Neural cell (in vitro differentiated cells): ENCODE measurements around the gene NFX1. TPM values are rescaled to one million over a fixed set of nuclear protein-coding genes. Genes with fewer than 3 reads are reported as not detected.

Experiments
- H2AFZ ChIP-seq: fragments of 200-600, 300-800 bp; sonication (generic), shearing (Covaris generic); 2 replicates; pipeline ENCODE4 v1.6.0; 2014; ENCODE audit warnings: low read depth, mild to moderate bottlenecking, antibody characterized with exemption, low read length, moderate library complexity
- H3F3A ChIP-seq: fragments of 200-600 bp; shearing (Covaris generic); 2 replicates; pipeline ENCODE4 v1.6.1; 2016; ENCODE audit warnings: mild to moderate bottlenecking, moderate library complexity, mixed read lengths, antibody characterized with exemption, low read length; ENCODE audit not compliant: insufficient read depth, poor library complexity, severe bottlenecking
- H3K27ac ChIP-seq: fragments of 200-600, 300-800 bp; sonication (generic), shearing (Covaris generic); 2 replicates; pipeline ENCODE4 v1.5.1; 2014; ENCODE audit warnings: mild to moderate bottlenecking, low read length, moderate library complexity
- H3K27me3 ChIP-seq: fragments of 300-800, 200-600 bp; sonication (generic), shearing (Covaris generic); 2 replicates; pipeline ENCODE4 v1.6.0; 2014; ENCODE audit warnings: mild to moderate bottlenecking, low read depth, low read length, moderate library complexity; ENCODE audit not compliant: insufficient read depth
- H3K36me3 ChIP-seq: fragments of 300-800, 200-600 bp; sonication (generic), shearing (Covaris generic); 2 replicates; pipeline ENCODE4 v1.5.1; 2014; ENCODE audit warnings: mild to moderate bottlenecking, antibody characterized with exemption, low read length, moderate library complexity; ENCODE audit not compliant: insufficient read depth
- H3K4me2 ChIP-seq: fragments of 300-800, 200-600 bp; sonication (generic), shearing (Covaris generic); 2 replicates; pipeline ENCODE4 v1.6.0; 2014; ENCODE audit warnings: mild to moderate bottlenecking, low read length
- H3K4me3 ChIP-seq: fragments of 300-800, 200-600 bp; sonication (generic), shearing (Covaris generic); 2 replicates; pipeline ENCODE4 v1.5.1; 2014; ENCODE audit warnings: mild to moderate bottlenecking, low read length, moderate library complexity
- H3K79me2 ChIP-seq: fragments of 200-600 bp; shearing (Covaris generic); replicated peaks from 2 replicates; pipeline ENCODE4 v1.6.0; 2014; ENCODE audit warnings: mild to moderate bottlenecking, low read length, moderate library complexity; ENCODE audit not compliant: insufficient read depth
- H3K9ac ChIP-seq: fragments of 300-800, 200-600 bp; sonication (generic), shearing (Covaris generic); 2 replicates; pipeline ENCODE4 v1.6.1; 2016; ENCODE audit warnings: mild to moderate bottlenecking, low read length, mixed read lengths
- H3K9me2 ChIP-seq: fragments of 200-600 bp; shearing (Covaris generic); 2 replicates; pipeline ENCODE4 v1.6.1; 2016; ENCODE audit warnings: mild to moderate bottlenecking, low read length, mixed read lengths; ENCODE audit not compliant: insufficient read depth
- H3K9me3 ChIP-seq: fragments of 200-600, 300-800 bp; sonication (generic), shearing (Covaris generic); 2 replicates; pipeline ENCODE4 v1.6.1; 2016; ENCODE audit warnings: mild to moderate bottlenecking, mixed run types, low read length, moderate library complexity, mixed read lengths
- H4K20me1 ChIP-seq: fragments of 200-600 bp; shearing (Covaris generic); 2 replicates; pipeline ENCODE4 v1.6.1; 2016; ENCODE audit warnings: mild to moderate bottlenecking, mixed run types; ENCODE audit not compliant: insufficient read depth
- CTCF ChIP-seq: fragments of 450-650 bp; IDR thresholded peaks from 2 replicates; pipeline ENCODE4 v1.5.1; 2014; ENCODE audit warnings: antibody characterized with exemption, mild to moderate bottlenecking, moderate library complexity; ENCODE audit not compliant: poor library complexity, severe bottlenecking
- EP300 ChIP-seq: fragments of 450-650 bp; conservative IDR thresholded peaks from 2 replicates; pipeline ENCODE4 v1.6.1; 2014; ENCODE audit warnings: antibody characterized with exemption, mild to moderate bottlenecking, moderate library complexity; ENCODE audit not compliant: poor library complexity, severe bottlenecking
- EZH2 ChIP-seq: fragments of 200-600, 300-800 bp; shearing (Covaris generic), sonication (generic); IDR thresholded peaks from 2 replicates; pipeline ENCODE4 v1.6.1; 2014; ENCODE audit warnings: antibody characterized with exemption, low read length, borderline replicate concordance, mild to moderate bottlenecking; ENCODE audit not compliant: insufficient read depth, poor library complexity, severe bottlenecking
- MXI1 ChIP-seq: fragments of 450-650 bp; conservative IDR thresholded peaks from 2 replicates; pipeline ENCODE4 v1.6.1; 2014; ENCODE audit warnings: antibody characterized with exemption, mild to moderate bottlenecking; ENCODE audit not compliant: poor library complexity, severe bottlenecking
- POLR2AphosphoS5 ChIP-seq: IDR thresholded peaks from 2 replicates; pipeline ENCODE4 v1.6.1; 2012
- RAD21 ChIP-seq: fragments of 450-650 bp; conservative IDR thresholded peaks from 2 replicates; pipeline ENCODE4 v1.6.1; 2014; ENCODE audit warnings: antibody characterized with exemption, mild to moderate bottlenecking, moderate library complexity
- SMC3 ChIP-seq: fragments of 450-650 bp; conservative IDR thresholded peaks from 2 replicates; pipeline ENCODE4 v1.6.1; 2014; ENCODE audit warnings: antibody characterized with exemption, mild to moderate bottlenecking, moderate library complexity; ENCODE audit not compliant: poor library complexity
- TAF1 ChIP-seq: IDR thresholded peaks from 2 replicates; pipeline ENCODE4 v1.6.1; 2012; ENCODE audit warnings: low read depth
- polyA plus RNA-seq: library from polyadenylated mRNA; depleted of rRNA; stranded (reverse); fragments of >200 nt; gene quantifications from 2 replicates; pipeline ENCODE4 v1.2.3, GENCODE V29; 2014
- TF ChIP-seq, protein P1 (sequence below): IDR thresholded peaks from 2 replicates; pipeline ENCODE4 v1.6.1; 2012; ENCODE audit warnings: borderline replicate concordance

The NFX1 gene
- polyA plus RNA-seq, 1 donor from 2014 or later, result 14.7 TPM

DNA sequence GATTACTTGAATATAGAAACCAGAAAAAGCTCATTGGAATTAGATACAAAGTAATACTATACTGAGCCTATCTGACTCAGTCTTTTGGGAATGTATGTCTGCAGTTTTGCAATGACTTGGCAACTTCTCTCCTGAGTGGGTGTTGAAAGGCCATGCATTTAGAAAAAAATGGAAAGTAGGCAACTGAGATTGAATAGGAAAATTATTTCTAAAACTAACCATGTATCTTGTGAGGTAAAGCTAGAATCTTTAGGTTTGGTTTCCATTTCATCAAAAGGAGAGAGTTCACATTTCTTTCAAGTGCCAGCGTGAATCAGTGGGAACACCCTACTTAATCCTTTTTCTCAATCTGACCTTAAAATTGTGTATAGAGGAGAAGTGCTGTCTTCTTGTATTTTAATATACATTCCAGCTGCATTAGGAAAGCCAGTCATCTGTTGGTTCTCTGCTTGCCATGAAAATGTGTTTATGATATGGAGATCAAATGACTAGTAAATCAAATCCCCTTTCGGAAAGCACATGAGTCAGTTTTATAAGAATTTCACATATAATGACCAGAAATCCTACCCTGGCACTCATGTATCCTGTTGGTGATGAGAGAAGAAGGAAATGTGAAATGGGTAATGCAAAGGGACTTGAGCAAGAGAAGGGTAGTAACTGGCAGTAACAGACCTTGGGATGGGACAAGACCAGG is 30.4 kb downstream of the NFX1 start:
- H3K4me2 ChIP-seq, result no peak overlapping the region
- no peaks in the 10 kb centered on the region for H4K20me1 ChIP-seq
- H3K36me3 ChIP-seq, result peaks cover 4% of the 10 kb centered on the region
- TF ChIP-seq EP300, result no peak
- TF ChIP-seq POLR2AphosphoS5, result no peak
- no peak for TF ChIP-seq TAF1
- TF ChIP-seq, protein P1, sequence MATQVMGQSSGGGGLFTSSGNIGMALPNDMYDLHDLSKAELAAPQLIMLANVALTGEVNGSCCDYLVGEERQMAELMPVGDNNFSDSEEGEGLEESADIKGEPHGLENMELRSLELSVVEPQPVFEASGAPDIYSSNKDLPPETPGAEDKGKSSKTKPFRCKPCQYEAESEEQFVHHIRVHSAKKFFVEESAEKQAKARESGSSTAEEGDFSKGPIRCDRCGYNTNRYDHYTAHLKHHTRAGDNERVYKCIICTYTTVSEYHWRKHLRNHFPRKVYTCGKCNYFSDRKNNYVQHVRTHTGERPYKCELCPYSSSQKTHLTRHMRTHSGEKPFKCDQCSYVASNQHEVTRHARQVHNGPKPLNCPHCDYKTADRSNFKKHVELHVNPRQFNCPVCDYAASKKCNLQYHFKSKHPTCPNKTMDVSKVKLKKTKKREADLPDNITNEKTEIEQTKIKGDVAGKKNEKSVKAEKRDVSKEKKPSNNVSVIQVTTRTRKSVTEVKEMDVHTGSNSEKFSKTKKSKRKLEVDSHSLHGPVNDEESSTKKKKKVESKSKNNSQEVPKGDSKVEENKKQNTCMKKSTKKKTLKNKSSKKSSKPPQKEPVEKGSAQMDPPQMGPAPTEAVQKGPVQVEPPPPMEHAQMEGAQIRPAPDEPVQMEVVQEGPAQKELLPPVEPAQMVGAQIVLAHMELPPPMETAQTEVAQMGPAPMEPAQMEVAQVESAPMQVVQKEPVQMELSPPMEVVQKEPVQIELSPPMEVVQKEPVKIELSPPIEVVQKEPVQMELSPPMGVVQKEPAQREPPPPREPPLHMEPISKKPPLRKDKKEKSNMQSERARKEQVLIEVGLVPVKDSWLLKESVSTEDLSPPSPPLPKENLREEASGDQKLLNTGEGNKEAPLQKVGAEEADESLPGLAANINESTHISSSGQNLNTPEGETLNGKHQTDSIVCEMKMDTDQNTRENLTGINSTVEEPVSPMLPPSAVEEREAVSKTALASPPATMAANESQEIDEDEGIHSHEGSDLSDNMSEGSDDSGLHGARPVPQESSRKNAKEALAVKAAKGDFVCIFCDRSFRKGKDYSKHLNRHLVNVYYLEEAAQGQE, result no peak
- no peak for TF ChIP-seq RAD21
- no peak for TF ChIP-seq EZH2
- TF ChIP-seq MXI1, result no peak
- TF ChIP-seq SMC3, result no peak
- no peak for TF ChIP-seq CTCF
- H3F3A ChIP-seq, result no peaks in the 10 kb centered on the region
- no peaks in the 10 kb centered on the region for H3K9me3 ChIP-seq
- H2AFZ ChIP-seq, result no peak overlapping the region
- H3K9ac ChIP-seq, result no peak overlapping the region
- no peaks in the 10 kb centered on the region for H3K9me2 ChIP-seq
- no peaks in the 10 kb centered on the region for H3K27me3 ChIP-seq
- no peaks in the 10 kb centered on the region for H3K79me2 ChIP-seq
- no peak overlapping the region for H3K27ac ChIP-seq
- H3K4me3 ChIP-seq, result no peak overlapping the region

DNA sequence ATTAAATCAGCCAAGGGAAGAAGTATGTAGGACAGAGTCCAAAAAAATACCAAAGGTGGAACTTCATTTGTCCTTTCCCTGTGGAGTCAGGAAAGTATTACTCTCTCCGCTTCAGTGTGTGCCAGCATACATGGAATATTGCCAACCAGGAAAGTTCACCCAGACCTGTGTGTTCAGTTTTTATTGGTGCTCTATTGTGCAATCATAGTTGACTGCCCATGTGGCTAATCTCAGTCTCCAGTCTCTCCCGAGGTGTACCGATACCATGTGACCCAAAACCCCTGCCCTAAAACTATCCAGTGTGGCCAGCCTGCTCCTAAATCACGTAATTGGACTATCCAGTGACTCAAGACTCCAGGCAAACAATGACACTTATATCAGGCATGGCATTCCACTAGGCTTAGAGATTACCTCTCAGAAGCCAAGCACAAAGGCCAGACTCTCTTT is 38.8 kb downstream of the NFX1 start:
- Histone ChIP-seq H3K27me3 (no peaks in the 10 kb centered on the region), H2AFZ (no peak overlapping the region), H3K4me2 (no peak overlapping the region), H3K9ac (no peak overlapping the region), H3F3A (no peaks in the 10 kb centered on the region), H3K79me2 (no peaks in the 10 kb centered on the region), H3K9me2 (no peaks in the 10 kb centered on the region), H3K27ac (no peak overlapping the region), H3K9me3 (no peaks in the 10 kb centered on the region), H4K20me1 (no peaks in the 10 kb centered on the region), H3K4me3 (no peak overlapping the region), H3K36me3 (peaks cover 4% of the 10 kb centered on the region)
- TF ChIP-seq, protein P1, result no peak
- TF ChIP-seq TAF1, result no peak
